Kidney (tissue), 14 donors: ENCODE results near the gene SASH1. TPM values are rescaled to one million over a fixed set of nuclear protein-coding genes. Genes with fewer than 3 reads are reported as not detected.

Source experiments
- DNase-seq, 5 donors: peaks; one replicate each; pipeline ENCODE4 v3.0.0-alpha.2; 2013 to 2020
- FAIRE-seq: peaks from 2 replicates; lab custom pipeline; 2012; peaks lifted over from hg19 to GRCh38; lab: Jason Lieb, UNC
- H3K27ac ChIP-seq, 2 donors: one replicate each; pipeline ENCODE4 v1.7.0; 2013; ENCODE audit warnings: low read depth in 2 of 2, low read length in 2 of 2, inconsistent platforms in 1 of 2
- H3K27me3 ChIP-seq: one replicate; pipeline ENCODE4 v1.7.1; 2013; ENCODE audit warnings: low read length, inconsistent platforms; ENCODE audit not compliant: control insufficient read depth, insufficient read depth
- H3K36me3 ChIP-seq, 3 donors: one replicate each; pipeline versions ENCODE4 v1.7.0 to v1.7.1; 2013; ENCODE audit warnings: low read length in 3 of 3, control low read depth in 1 of 3, inconsistent platforms in 1 of 3; ENCODE audit not compliant: insufficient read depth in 3 of 3, control insufficient read depth in 2 of 3
- H3K4me1 ChIP-seq, 3 donors: one replicate each; pipeline versions ENCODE4 v1.7.0 to v1.7.1; 2013; ENCODE audit warnings: low read length in 3 of 3, inconsistent platforms in 1 of 3, low read depth in 1 of 3; ENCODE audit not compliant: control insufficient read depth in 2 of 3, insufficient read depth in 2 of 3
- H3K4me3 ChIP-seq, 3 donors: one replicate each; pipeline versions ENCODE4 v1.7.0 to v1.8.1; 2013; ENCODE audit warnings: low read length in 3 of 3, control low read depth in 1 of 3, inconsistent platforms in 1 of 3
- H3K9ac ChIP-seq, 3 donors: one replicate each; pipeline versions ENCODE4 v1.7.0 to v1.7.1; 2013; ENCODE audit warnings: low read length in 3 of 3, control low read depth in 1 of 3, inconsistent platforms in 1 of 3
- H3K9me3 ChIP-seq, 3 donors: one replicate each; pipeline versions ENCODE4 v1.7.0 to v1.7.1; 2013; ENCODE audit warnings: low read length in 3 of 3, control low read depth in 1 of 3, inconsistent platforms in 1 of 3; ENCODE audit not compliant: control insufficient read depth in 2 of 3, insufficient read depth in 1 of 3
- intact Hi-C: fragments of 100-400 bp; cut with DNase I; formaldehyde crosslinking; loops from one replicate; pipeline ENCODE4 v1.11.1; 2022
- polyA plus RNA-seq: library from polyadenylated mRNA; stranded (reverse); fragments of 350-450 nt; fragmentation: Illumina TruSeq; extraction: RNeasy Lipid Tissue Mini Kit (QIAGEN cat#74804); gene quantifications from one replicate; pipeline ENCODE4 v1.2.3, GENCODE V29; 2014; ENCODE audit warnings: low read depth, low replicate concordance; ENCODE audit not compliant: insufficient read depth
- total RNA-seq: library from RNA; stranded (reverse); fragmentation: NEBNext Ultra II Directional; extraction: Animal tissue kit (Norgen Biotek cat#: 25700); gene quantifications from one replicate; pipeline ENCODE4 v1.2.1, GENCODE V29; 2021
- TF ChIP-seq, protein P1 (sequence below): IDR thresholded peaks from 3 replicates; pipeline ENCODE4 v1.5.1; 2012; ENCODE audit warnings: mild to moderate bottlenecking, moderate library complexity, borderline replicate concordance; ENCODE audit not compliant: insufficient read depth; ENCODE audit errors: extremely low read depth
- donor health status: control.
- donor health status: control.
- donor health status: control.
- donor health status: control.
- donor health status: control.
- donor health status: DM: yes; HTN: yes; CAD: no.
- donor health status: Normal renal cell carcinoma (clear cell type).

SASH1 gene
- total and polyA plus RNA-seq, 2 donors from 2014 or later = 6.2 to 148 TPM

GRCh38 chr6:148423601-148424270, 81.1 kb downstream of the SASH1 start:
- Histone ChIP-seq H3K36me3 (no peaks in the 10 kb centered on the region), H3K9ac (no peak overlapping the region), H3K27ac (peak overlapping the region in 1 of 2 donors; percentile 50), H3K9me3 (no peaks in the 10 kb centered on the region), H3K27me3 (no peaks in the 10 kb centered on the region), H3K4me1 (peaks cover 2 to 23% (median 11%) of the 10 kb centered on the region in 3 donors), H3K4me3 (no peak overlapping the region)
- TF ChIP-seq, protein P1, sequence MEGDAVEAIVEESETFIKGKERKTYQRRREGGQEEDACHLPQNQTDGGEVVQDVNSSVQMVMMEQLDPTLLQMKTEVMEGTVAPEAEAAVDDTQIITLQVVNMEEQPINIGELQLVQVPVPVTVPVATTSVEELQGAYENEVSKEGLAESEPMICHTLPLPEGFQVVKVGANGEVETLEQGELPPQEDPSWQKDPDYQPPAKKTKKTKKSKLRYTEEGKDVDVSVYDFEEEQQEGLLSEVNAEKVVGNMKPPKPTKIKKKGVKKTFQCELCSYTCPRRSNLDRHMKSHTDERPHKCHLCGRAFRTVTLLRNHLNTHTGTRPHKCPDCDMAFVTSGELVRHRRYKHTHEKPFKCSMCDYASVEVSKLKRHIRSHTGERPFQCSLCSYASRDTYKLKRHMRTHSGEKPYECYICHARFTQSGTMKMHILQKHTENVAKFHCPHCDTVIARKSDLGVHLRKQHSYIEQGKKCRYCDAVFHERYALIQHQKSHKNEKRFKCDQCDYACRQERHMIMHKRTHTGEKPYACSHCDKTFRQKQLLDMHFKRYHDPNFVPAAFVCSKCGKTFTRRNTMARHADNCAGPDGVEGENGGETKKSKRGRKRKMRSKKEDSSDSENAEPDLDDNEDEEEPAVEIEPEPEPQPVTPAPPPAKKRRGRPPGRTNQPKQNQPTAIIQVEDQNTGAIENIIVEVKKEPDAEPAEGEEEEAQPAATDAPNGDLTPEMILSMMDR = no peak
- FAIRE-seq = peak; percentile 58
- DNase-seq = peak in 2 of 5 donors; percentile 48 to 51
- intact Hi-C loops = no loop called here

DNA sequence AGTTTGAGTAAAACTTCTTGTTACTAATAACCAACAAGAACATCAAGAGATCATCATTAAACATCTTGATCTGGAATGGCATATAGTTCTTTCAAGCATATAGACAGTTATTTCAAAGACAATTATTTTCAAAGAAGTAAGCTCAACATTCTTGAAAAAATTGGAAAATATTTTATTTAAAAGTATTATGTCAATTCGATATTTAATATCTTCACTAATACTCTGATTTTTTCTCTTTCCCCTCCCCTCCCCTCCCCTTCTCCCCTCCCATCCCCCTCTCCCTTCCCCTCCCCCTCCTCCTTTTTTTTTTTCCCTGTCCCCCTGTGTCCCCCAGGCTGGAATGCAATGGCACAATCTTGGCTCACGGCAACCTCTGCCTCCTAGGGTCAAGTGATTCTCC, 82.8 kb downstream of the SASH1 start:
- FAIRE-seq (peak; percentile 33), DNase-seq (no peak)
- H3K4me3 ChIP-seq = no peak overlapping the region
- no peaks in the 10 kb centered on the region for H3K36me3 ChIP-seq
- peaks cover 2 to 24% (median 11%) of the 10 kb centered on the region in 3 donors for H3K4me1 ChIP-seq
- H3K9me3 ChIP-seq = no peaks in the 10 kb centered on the region
- H3K9ac ChIP-seq = no peak overlapping the region
- no peak overlapping the region for H3K27ac ChIP-seq
- H3K27me3 ChIP-seq = no peaks in the 10 kb centered on the region
- intact Hi-C loops = no loop called here
- TF ChIP-seq, protein P1 = no peak

GRCh38 chr6:148426317-148426977, 83.8 kb downstream of the SASH1 start:
- intact Hi-C loops = no loop called here
- DNase-seq = no peak
- TF ChIP-seq, protein P1 = no peak
- H3K27ac ChIP-seq = no peak overlapping the region
- no peaks in the 10 kb centered on the region for H3K9me3 ChIP-seq
- no peaks in the 10 kb centered on the region for H3K27me3 ChIP-seq
- FAIRE-seq = no peak
- H3K9ac ChIP-seq = no peak overlapping the region
- H3K36me3 ChIP-seq = no peaks in the 10 kb centered on the region
- H3K4me1 ChIP-seq = peaks cover 4 to 34% (median 15%) of the 10 kb centered on the region in 3 donors
- H3K4me3 ChIP-seq = no peak overlapping the region
